Measurements from ENCODE around the gene DAND5. TPM values are rescaled to one million over a fixed set of nuclear protein-coding genes. Genes with fewer than 3 reads are reported as not detected.
A peak's percentile ranks its signal among the peaks of the same experiment; 100 is the strongest.
"Not testable (repeated sequence)": the region's sequence is repeated elsewhere in the genome, so short reads cannot be mapped to it uniquely, and the experiment has no call there.

Gene DAND5
- total RNA-seq, 1 donor from 2014 or later: 0.17 TPM

GRCh38 chr19:12967907-12968306 lies 1.5 kb upstream of the DAND5 start:
- DNase-seq: no peak

DNA sequence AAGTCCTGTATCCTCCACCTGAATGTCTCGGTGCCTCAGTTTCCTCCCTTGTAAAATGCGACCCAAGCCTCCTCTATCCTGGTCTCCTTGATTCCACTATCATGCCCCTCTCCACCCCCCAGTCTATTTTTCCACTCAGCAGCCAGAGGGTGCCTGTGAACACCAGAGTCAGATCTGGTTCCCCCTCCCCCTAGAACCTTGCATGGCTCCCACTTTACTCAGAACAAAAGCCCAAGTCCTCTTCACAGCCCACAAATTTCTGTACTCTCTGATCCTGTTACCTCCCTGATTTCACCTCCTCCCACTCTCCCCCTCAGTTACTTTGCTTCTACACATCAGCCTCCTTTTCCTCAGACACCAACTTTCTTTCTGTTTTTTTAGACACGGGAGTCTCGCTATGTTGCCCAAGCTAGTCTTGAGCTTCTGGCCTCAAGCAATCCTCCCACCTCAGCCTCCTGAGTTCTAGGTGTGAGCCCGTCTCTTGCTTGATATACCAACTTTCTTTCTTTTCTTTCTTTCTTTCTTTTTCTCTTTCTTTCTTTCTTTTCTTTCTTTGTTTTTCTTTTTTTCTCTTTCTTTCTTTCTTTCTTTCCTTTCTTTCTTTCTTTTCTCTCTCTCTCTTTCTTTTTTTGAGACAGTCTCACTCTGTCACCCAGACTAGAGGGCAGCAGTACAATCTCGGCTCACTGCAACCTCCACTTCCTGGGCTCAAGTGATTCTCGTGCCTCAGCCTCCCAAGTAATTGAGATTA lies 869 bp downstream of the DAND5 start:
- no peak for DNase-seq

GRCh38 chr19:12973236-12973635 lies 3.9 kb downstream of the DAND5 start:
- no peak for DNase-seq

GRCh38 chr19:12974301-12975220 lies 5.2 kb downstream of the DAND5 start:
- DNase-seq: peak; percentile 33

GRCh38 chr19:12975221-12975741 lies 5.9 kb downstream of the DAND5 start:
- DNase-seq: no peak

DNA sequence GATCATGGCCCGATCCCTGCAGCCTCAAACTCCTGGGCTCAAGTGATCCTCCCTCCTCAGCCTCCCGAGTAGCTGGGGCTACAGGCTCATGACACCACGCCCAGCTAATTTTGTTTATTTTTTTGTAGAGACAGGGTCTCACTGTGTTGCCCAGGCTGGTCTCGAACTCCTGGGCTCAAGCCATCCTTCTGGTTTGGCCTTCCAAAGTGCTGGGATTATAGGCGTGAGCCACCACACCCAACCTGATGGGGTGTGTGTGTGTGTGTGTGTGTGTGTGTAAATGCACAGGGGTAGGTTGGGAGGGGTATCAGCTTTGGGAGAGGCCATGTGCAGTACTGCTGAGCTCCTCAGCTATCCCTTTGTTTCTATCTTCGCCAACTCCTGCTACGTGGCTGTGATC lies 6.7 kb downstream of the DAND5 start:
- not testable (repeated sequence) for DNase-seq

- DNase-seq: no peak
These were observed 10.6 kb downstream of the DAND5 start for GRCh38 chr19:12979974-12980373.

- no peak for DNase-seq
These were observed 13.3 kb downstream of the DAND5 start for GRCh38 chr19:12982648-12983047.

GRCh38 chr19:12983091-12983490 lies 13.7 kb downstream of the DAND5 start:
- DNase-seq: no peak

GRCh38 chr19:12983542-12984142 lies 14.3 kb downstream of the DAND5 start:
- DNase-seq: peak; percentile 88

- no peak for DNase-seq
These were observed 14.8 kb downstream of the DAND5 start for GRCh38 chr19:12984143-12984627.

DNA sequence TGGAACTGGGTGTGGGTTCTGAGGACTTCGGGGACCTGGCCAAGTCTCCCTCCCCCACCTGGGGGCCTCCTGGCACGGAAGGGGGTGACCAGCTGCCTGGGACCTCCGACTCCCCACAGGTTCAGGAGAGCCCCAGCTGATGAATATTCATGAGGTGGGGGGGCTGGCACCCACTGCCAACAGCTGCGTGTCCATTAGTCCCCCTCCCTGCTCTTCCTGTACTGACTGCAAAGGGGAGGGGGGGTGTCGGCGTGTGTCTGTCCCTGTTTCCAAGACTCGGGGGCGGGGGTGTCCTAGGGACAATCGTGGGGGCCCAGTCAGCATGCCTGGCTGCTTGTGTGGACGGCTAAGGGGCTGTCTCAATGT lies 15.3 kb downstream of the DAND5 start:
- no peak for DNase-seq

DNA sequence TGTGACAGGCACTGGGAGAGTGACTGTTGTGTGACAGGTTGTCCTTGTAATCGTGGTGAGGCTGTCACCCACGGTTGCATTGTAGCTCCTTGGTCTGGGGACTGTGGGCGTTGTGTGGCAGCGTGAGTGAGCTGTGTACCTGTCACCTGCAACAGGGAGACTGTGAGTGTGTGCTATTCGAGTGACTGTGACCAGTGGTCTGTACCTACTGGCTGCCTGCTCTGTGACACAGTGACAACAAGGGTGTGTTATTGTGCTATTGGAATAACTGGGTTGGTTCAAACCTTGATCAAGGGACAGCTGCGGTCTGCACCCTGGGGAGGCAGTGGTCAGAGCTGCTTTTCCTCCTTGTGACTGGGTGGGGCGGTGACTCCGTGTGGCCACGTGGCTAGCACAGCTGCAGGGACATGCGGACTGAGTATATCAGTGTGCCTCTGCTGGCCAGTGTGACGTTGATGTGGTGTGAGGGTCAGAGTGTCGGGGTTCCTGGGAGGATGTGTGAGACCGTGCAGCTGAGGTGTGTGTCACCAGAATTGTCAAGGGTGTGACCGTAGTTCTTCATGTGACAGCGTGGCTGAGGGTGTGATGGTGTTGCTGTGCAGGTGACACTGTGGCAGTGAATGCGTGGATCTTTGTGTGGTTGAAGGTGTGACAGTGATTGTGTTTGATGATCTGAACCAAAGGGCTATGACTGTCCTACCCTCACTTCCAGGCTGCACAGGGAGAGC lies 15.8 kb downstream of the DAND5 start:
- peak; percentile 28 for DNase-seq

DNA sequence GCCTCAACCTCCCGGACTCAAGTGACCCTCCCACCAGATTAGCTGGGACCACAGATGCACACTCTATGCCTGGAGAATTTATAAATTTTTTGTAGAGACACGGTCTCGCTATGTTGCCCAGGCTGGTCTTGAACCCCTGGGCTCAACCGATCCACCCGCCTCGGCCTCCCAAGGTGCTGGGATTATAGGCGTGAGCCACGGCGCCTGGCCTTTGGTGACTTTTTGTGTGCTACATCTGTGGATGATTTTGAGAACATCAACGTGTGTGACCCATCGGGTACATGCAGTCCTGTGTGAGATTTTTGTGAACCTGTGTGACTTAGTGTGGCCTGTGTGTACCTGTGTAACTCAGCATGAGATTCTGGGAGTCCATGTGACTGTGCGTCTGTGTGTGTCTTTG lies 17.4 kb downstream of the DAND5 start:
- no peak for DNase-seq

DNA sequence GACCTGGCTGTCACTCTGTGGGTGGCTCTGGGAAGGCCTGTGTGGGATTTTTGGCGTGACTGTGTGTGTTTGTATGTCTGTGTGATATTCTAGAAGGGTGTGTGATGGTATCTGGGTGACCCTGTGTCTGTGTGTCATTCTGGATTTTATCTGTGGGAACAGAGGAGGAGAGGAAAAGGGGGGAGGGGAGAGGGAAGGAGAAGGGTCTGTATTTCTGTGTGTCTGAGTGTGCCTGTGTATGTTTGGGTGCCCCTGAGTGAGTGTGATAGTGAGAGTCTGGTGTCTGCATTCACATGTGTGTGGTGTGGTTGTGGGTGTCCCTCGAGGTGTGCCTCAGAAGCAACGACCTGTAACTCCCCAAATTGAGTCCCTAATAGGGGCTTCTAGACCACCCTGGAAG lies 17.8 kb downstream of the DAND5 start:
- DNase-seq: no peak

GRCh38 chr19:12987781-12988180 lies 18.4 kb downstream of the DAND5 start:
- no peak for DNase-seq

GRCh38 chr19:12990431-12990830 lies 21.1 kb downstream of the DAND5 start:
- no peak for DNase-seq

- no peak for DNase-seq
These were observed 21.5 kb downstream of the DAND5 start for GRCh38 chr19:12990853-12991252.

DNA sequence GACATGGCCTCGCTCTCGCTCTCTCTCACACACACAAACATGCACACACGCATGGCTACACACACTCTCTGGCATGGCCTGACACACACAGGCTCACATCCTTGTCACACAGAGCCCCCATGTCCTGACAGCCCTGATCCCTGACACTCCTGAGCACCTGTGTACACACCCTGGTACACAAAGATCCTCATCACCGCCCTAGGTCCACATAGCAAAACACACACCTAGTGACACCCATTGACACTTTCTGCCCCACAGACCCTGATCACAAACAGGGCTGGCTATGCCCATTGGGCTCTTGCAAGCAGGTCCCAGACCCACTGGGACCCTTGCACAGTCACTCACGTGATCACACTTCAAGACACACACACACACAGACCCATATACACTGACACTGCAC lies 21.9 kb downstream of the DAND5 start:
- no peak for DNase-seq

- DNase-seq: no peak
These were observed 23.4 kb downstream of the DAND5 start for GRCh38 chr19:12992729-12993128.

DNA sequence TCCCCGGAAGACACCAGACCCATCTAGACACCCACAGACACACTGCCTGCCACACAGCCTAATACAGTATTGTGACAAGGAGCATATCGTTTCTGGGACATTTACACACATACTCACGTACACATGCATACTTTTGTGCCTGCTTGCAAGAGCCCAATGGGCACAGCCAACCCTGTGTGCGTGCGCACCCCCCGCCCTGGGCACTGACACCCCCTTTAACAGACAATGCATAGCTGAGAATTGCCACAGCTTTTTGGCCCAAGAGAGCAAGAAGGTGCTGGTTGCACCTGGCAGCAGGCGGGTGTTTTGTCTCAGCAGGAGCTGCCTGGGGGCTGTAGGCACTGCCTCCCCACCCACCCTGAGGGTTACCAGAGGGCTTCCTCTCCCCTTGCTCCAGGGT lies 24.2 kb downstream of the DAND5 start:
- no peak for DNase-seq

Measured in dermis blood vessel endothelial cell (primary cell).